GM18909 (cell line): Measurements from ENCODE around the gene AMFR.

Experiments
- ATAC-seq: cut with Tn5 transposase; IDR thresholded peaks from one replicate; pipeline ENCODE4 v1.9.1; 2021; ENCODE audit warnings: mild to moderate bottlenecking; ENCODE audit not compliant: unreplicated experiment, poor library complexity

Gene AMFR

DNA sequence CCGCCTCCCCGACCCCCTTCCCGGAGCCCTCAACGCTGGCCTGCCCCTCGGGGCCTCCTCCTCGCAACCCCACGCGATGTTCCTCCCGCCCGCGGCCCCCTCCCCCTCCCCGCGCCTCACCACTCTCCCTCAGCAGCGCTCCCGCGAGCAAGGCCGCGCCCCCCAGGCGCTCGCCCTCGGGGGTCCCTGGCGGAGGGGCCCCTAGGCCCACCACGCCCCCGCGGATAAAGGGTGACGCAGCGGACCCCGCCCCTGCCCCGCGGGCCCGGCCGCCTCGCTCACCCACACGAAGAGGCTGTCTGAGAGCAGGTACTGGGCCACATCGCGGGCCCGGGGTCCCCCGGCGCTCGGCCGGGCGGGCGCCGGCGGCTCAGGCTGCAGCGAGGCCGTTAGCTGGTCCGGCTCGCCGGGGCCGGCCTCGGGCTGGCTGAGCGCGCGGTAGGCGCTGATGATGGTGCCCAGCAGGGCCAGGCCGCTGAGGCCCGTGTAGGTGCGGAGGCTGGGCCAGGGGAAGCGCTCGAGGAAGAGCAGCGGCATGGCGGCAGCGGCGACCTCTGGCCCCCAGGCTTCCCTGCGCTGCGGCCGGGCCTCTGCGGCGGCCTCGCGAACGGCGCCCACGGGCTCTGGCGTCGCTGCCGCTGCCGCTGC, 430 bp downstream of the AMFR start:
- ATAC-seq: peak; percentile 41

DNA sequence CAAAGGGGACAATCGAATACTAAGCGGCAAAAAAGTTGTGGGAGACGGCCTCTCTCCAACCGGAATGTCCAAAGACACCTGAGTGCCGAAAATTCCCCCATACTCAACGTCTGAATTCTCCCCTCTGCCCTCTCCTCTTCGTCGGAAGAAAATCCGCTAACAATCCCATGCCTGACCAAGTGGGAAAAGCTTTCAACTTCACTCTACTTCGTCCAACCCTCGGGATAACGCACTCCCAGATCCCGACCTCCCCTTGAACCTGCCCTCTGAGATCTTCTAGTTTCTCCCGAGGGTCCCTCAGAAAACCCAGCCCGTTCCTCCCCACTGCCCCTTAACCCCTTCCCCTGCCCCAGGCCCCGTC, 961 bp downstream of the AMFR start:
- no peak for ATAC-seq

DNA sequence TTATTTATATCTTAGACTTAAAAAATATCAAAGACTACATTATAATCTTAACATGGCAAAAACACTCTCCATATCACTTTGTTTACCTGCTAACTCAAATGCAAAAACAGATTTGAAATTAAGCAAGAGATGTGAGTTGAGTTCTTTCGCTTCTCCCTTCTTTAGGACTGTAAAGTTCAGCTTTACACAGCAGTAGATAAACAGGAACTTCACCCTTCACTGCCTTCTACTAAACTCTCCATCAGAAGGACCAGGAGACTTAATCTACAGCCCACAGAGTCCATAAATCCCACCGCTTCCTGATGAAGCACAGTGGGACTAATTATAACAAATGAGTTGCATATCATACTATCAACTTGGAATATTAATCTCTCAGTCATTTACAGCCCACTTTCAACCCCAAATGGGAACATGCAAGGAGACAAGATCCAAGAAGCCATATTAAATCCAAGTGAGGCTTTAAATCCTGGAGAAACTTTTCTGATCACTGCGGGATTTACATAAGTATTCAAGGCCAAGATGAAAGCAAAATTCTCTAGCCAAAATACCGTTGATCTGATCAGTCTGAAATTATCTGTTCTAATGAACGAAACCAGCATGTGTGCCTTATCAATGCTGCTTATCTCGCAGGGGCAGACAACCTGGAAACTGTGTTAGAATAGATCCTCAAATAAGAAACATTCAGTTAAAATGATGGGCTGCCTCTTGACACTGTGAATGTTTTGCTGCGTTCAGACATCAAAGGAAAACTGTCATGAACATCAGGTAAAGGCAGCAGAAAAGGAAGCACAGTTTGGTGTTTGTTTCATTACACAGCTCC, 1.6 kb downstream of the AMFR start:
- no peak for ATAC-seq

DNA sequence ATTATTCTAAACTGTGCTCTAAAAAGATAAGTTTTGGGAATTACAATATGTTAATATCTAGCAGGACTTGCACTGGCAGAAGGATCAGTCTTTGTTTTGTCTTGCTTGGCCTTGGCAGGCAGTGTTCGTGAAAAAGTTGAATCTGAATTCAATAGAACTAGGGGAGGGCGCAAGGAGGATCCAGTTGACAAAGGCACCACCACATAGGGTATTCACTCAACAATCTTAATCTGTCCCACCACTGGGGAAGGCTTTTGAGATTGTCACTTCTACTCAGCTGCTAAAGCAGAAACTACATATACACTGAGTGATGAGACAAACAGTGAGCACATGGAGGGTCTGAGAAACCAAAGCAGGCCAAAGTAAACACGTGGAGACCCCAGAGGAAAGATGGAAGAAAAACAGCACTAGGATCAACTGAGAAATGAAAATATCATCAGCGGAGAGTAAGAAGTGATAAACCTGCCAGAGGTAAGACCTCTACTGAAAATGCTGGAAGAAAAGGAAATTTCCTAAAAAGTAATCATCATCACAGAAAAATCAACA, 2.4 kb downstream of the AMFR start:
- ATAC-seq: no peak

DNA sequence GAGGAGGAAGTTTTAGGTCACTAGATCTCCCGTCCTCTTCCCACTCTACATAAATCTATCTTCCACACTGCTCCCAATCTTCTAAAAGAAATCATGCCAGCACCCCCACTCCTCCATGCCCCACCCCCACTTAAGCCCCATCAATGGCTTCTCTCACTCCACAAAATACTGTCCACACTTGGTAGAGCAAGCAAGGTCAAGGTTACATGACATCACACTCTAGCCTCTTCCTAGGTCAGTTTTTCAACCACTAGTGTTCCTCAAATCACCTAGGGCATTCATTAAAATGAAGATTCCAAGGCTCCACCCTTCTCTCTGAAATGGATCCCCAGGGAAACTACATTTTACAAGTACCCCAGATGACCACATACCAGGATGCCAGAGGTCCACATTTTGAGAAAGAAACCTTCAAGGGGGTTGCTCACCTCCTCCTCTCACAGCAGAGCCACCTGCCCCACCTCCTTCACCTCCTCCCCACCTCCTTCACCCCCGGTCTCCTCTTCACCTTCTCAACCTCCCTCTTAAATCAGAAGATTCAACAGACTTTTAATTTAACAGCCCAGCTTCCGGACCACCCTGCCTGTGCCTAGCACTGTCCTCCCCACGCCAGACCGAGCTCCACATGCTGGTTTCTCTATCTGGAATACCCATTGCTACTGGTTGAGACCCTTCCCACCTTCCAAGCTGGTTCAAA, 3.2 kb downstream of the AMFR start:
- no peak for ATAC-seq

DNA sequence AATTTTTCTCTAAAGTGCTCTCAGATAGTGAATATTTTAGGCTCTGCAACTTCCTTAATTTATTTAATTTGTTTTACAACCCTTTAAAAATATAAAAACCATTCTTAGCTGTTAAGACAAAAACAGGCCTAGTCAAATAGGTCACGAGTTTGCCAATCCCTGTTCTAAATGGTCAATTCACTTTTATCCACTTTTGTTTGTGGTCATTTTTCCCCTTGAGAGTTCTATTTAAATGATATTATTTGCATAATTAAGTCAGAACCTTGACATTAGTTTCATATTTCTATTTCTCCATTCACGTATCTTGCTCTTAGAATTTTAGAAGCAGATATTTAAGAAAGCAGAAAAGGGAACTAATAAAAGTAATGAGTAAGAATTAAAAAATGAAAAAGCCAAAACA, 4.0 kb downstream of the AMFR start:
- ATAC-seq: no peak

DNA sequence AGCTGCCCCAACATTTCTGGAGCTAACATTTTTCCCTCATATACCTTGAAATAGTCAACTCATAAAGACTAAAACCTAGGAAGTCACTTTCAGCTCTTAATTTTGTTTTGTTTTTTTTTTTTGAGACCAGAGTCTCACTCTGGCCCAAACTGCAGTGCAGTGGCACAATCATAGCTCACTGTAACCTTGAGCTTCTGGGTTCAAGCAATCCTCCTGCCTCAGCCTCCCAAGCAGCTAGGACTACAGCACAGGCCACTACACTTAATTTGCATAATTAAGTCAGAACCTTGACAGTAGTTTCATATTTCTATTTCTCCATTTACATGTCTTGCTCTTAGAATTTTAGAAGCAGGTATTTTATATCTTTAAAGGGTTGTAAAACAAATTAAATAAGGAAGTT, 4.7 kb downstream of the AMFR start:
- ATAC-seq: no peak

DNA sequence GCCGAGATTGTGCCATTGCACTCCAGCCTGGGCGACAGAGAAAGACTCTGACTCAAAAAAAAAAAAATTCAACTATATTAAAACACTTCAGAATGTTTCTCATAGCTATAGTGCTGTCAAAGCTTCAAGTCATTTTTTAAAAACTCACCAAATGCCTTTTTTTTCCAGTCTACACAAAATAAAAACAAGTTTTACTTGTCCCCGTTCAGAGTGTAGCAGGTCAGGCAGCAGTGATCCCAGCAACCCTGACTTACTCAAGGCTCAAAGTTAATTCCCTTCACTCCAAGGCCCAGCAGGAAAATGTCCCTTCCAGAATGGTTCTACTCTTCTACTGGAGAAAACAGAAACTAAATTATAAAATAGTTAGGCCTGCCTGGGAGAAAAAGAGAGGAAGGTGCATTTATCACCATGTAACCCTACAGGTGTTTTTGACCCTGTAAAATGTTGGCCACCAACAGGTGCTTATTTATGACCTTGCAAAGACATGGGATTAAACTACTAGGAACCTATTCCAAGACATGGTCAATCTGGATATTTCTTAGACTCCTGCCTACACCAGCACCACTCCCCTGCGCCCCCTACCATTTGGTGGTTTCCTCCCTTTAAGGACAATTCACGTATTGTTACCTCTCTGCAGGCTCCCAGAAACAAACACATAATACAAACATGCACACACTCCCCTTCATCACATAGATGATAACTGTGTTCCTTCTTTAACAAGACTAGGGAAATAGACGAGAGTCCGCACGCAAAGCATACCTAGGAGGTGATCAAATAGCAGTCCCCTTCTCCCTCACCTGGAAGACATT, 5.4 kb downstream of the AMFR start:
- ATAC-seq: no peak

DNA sequence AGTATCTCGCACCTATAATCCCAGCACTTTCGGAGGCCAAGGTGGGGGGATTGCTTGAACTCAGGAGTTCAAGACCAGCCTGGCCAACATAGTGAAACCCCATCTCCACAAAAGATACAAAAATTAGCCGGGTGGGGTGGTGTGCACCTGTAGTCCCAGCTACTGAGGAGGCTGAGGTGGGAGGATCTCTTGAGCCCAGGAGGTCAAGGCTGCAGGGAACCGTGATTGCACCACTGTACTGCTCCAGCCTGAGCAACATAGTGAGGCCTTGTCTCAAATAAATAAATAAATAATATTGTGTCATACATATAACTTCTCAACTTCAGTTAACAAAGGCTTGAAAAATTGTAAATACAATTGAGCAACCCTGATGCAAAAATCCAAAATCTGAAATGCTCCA, 8.2 kb downstream of the AMFR start:
- ATAC-seq: no peak

DNA sequence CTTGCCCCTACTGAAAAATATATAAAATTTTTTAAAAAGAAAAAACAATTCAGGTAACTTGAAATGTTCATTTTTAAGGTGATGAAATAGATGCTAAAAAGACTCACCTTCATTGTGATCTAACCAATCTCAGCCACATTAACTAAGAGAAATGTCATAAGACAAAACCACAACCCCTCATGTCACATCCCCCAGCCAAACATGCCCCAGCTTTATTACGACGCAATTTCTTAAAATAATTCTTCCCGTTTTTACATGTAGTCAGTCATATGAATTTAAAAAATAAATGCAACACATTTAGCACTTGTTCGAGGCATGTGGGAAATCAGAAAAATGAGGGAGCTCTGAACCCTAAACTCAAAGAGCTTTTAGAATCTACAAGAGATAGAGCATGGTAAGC, 9.5 kb downstream of the AMFR start:
- ATAC-seq: no peak

DNA sequence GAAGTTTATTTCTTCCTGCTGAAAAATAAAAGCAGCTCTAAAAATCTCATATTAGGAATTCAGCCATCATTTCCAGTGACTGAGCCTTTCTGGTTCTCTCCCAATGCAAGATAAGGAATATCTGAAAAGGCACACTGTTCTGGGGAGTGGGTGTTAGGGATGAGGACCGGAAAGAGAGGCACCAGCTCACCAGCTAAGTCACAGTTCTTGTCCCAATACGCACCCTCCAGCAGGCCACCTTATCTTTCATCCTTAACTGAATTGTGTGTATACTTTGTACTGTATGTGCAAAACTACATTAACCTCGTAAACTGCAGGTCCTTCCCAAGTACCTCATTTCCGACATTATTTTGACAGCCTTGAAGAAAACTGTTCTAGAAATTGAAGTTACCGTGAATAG, 11.0 kb downstream of the AMFR start:
- ATAC-seq: no peak

DNA sequence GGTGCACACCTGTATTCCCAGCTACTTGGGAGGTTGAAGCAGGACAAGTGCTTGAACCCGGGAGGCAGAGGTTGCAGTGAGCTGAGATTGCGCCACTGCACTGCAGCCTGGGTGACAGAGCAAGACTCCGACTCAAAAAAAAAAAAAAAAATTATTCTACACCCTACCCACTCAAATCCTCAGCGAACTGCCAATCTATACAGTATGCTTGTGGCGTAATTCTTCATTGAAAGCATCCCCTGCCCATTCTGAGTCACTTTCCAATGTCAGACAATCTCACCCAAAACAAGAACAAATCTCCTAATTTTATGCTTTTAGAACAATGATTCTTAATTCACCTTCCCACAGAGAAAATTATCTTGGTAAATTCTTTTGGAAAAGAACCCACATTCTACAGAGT, 12.0 kb downstream of the AMFR start:
- no peak for ATAC-seq

DNA sequence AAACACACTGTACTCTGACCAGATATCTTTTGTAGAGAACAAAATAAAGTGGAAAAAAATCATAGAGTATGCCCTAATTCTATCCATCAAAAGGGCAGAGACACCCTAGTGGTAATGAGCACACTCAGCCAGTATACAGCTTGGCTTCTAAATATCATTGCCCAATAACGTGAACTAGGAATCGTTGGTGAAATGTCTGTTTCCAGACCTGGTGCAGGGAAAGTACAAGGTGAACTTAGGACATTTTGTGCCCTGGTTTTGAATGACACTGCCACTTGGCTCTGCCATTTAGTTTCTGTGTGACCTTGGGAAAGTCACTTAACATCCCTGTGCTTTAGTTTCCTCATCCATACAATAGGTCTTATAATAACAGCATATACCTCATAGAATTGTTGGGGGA, 13.7 kb downstream of the AMFR start:
- no peak for ATAC-seq

DNA sequence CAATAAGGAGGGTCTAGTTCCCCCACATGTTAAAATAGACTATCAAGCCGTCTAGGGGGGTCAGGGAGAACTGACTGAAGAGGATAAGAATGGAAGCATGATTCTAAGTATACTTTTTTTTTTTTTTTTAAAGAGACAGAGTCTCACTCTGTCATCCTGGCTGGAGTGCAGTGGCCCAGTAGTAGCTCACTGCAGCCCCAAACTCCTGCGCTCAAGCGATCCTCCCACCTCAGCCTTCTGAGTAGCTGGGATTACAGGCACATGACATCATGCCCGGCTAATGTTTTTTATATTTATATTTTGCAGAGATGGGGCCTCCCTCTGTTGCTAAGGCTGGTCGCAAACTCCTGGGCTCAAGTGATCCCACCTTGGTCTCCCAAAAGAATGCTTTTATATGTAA, 14.2 kb downstream of the AMFR start:
- ATAC-seq: no peak

DNA sequence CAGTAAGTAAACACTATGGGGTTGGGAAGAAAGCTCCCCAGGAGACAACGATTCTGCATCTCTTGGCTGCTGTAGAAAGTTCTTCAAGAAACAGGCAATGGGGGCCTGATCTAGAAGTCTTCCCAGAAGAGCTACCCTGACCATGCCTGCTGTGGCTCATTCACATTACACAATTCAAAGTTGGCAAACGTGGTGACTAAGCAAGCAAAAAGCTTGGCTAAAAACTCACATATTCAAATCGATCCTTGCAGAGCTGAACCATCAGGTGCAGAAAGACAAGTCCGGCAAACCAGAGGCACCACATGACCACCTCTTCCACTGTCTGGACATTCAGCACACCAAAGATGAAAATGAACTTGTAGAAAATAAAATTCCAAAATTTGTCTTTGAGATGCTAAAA, 16.1 kb downstream of the AMFR start:
- no peak for ATAC-seq

DNA sequence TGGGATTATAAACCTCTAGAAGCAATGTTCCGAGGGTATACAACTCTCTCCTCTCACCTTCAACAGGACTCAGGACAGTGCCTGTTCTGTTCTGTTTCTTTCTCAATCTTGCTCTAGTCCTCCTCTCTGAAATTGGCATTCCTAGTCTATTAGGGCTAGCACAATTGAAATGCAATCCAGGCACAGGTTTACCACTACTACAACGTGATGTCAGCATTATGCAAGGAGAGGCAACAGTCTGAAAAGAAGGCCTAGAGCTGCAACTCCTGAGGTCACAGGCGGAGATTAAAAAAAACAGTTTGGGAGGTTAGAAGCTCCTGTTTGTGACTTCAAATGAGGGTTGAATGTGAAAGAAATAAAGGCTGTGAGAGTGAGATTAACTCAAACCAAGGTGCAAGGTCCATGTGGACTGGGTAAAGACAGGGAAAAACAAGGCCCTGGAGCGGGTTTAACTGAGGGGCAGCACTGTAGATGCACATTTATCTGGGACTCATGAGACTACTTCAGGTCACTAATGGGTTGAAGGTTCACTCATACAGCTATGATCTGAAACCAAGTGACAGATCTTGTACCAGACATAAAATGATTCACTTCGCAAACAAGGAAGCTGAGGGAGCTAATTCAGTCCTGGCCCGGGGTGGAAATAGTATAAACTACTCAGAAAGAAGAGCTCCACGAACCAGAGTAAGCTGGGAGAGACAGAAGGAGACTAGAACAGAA, 16.8 kb downstream of the AMFR start:
- no peak for ATAC-seq

DNA sequence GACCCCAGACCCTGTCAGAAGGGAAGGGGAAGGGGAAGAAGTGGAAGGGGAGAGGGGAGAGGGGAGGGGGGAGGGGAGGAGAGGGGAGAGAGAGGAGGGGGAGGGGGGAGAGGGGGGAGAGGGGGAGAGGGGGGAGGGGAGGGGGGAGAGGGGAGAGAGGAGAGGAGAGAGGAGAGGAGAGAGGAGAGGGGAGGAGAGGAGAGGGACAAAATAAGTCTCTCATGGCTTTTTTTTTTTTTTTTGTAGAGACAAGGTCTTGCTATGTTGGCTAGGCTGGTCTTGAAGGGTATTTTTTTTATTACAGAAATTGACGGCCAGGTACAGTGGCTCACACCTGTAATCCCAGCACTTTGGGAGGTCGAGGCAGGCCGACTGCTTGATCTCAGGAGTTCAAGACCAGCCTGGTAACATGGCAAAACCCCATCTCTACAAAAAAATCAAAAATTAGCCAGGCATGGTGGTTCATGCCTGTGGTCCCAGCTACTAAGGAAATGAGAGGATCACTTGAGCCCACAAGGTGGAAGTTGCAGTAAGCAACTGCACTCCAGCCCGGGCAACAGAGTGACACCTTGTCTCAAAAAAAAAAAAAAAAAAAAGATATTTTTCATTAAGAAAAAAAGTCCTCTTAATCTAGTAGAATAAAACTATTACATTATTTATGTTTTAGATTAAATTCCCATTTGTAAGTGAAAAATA, 19.2 kb downstream of the AMFR start:
- ATAC-seq: no peak

DNA sequence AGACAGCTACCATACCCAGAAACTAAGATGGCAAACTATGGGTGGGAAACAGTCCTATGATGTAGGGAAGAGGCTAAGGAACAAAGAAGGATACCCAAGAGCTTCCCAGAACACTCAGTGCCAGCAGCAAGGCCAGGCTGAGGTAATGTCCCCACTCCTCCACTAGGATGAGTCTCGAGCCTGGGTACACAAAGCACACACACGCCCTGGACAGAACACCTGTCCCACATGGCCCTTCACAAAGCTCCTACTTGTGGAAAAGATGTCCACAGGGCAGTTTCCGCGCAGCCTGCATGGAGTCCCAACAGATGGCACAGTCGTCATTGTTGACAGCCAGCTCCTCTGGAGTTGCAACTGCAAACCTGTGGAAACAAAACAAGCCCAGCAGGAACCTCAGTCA, 23.9 kb downstream of the AMFR start:
- ATAC-seq: no peak

DNA sequence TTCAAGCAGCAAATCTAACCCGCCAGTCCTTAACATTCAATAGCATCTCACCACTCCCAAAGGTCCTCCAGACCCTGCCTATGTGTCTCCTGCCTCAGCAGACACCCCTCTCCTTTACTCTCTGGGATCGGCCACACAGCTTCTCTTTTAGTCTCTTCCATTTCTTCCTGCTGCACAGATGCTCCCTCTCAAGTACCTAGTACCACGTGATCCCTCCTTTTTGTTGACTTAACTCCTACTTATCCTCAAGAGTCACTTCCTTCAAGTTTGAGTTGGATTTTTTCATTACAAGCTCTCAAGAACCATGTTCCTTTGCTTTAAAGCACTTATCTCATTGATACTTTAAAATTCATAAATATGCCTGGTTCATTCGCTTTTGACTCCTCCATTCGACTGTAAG, 24.9 kb downstream of the AMFR start:
- no peak for ATAC-seq
